Hindlimb muscle (tissue), 1 donor: ENCODE data around the gene SETBP1. TPM values are rescaled to one million over a fixed set of nuclear protein-coding genes. Genes with fewer than 3 reads are reported as not detected.

Experiments
- DNase-seq: peaks from one replicate; pipeline ENCODE4 v3.0.0-alpha.2; 2013
- polyA plus RNA-seq: library from polyadenylated mRNA; unstranded; fragments of 120-200 nt; gene quantifications from one replicate; pipeline ENCODE4 v1.2.1, GENCODE V29; 2013; ENCODE audit not compliant: insufficient read length

Gene SETBP1
- polyA plus RNA-seq, 1 donor: 19.5 TPM

- DNase-seq: no peak
These were observed 138.1 kb downstream of the SETBP1 start for GRCh38 chr18:44818668-44819403.

- no peak for DNase-seq
These were observed 139.3 kb downstream of the SETBP1 start for GRCh38 chr18:44819944-44820510.

GRCh38 chr18:44821924-44822323 lies 141.2 kb downstream of the SETBP1 start:
- DNase-seq: no peak

- no peak for DNase-seq
These were observed 142.6 kb downstream of the SETBP1 start for GRCh38 chr18:44823286-44823685.

- DNase-seq: no peak
These were observed 143.1 kb downstream of the SETBP1 start for GRCh38 chr18:44823782-44824181.

- DNase-seq: no peak
These were observed 144.2 kb downstream of the SETBP1 start for GRCh38 chr18:44824884-44825283.

- DNase-seq: peak; percentile 90
These were observed 146.0 kb downstream of the SETBP1 start for GRCh38 chr18:44826418-44827259.

GRCh38 chr18:44828080-44828479 lies 147.4 kb downstream of the SETBP1 start:
- DNase-seq: no peak

GRCh38 chr18:44830581-44830980 lies 149.9 kb downstream of the SETBP1 start:
- no peak for DNase-seq

GRCh38 chr18:44833786-44834185 lies 153.1 kb downstream of the SETBP1 start:
- no peak for DNase-seq

GRCh38 chr18:44834867-44835469 lies 154.3 kb downstream of the SETBP1 start:
- DNase-seq: no peak

- peak; percentile 58 for DNase-seq
These were observed 155.0 kb downstream of the SETBP1 start for GRCh38 chr18:44835703-44836102.

GRCh38 chr18:44836263-44836662 lies 155.6 kb downstream of the SETBP1 start:
- DNase-seq: no peak

- DNase-seq: no peak
These were observed 156.9 kb downstream of the SETBP1 start for GRCh38 chr18:44837482-44838180.

GRCh38 chr18:44838971-44839666 lies 158.4 kb downstream of the SETBP1 start:
- no peak for DNase-seq

- DNase-seq: no peak
These were observed 159.5 kb downstream of the SETBP1 start for GRCh38 chr18:44840058-44840790.

GRCh38 chr18:44841221-44841620 lies 160.5 kb downstream of the SETBP1 start:
- no peak for DNase-seq

- no peak for DNase-seq
These were observed 161.3 kb downstream of the SETBP1 start for GRCh38 chr18:44841752-44842587.

- no peak for DNase-seq
These were observed 162.1 kb downstream of the SETBP1 start for GRCh38 chr18:44842588-44843412.
